ENCODE measurements around the gene MARK4.
A peak's percentile ranks its signal among the peaks of the same experiment; 100 is the strongest.

Gene MARK4

GRCh38 chr19:45250832-45251451 lies at the start of gene MARK4:
TSS of gene MARK4 (plus strand) at chr19:45251271. CDS start at chr19:45251589, 318 bp downstream.
- Mint-ChIP-seq H3K36me3 (ENCODE audit: low read depth) (no peaks in the 10 kb centered on the region), H3K4me1 (peaks cover 47% of the 10 kb centered on the region), H3K9me3 (no peaks in the 10 kb centered on the region), H3K27me3 (ENCODE audit: low read depth, poor library complexity) (peaks cover 21% of the 10 kb centered on the region), H3K27ac (no peak within 1 kb of the TSS), H3K4me3 (peak within 1 kb of the TSS; percentile 95)
- TF ChIP-seq, protein P1, sequence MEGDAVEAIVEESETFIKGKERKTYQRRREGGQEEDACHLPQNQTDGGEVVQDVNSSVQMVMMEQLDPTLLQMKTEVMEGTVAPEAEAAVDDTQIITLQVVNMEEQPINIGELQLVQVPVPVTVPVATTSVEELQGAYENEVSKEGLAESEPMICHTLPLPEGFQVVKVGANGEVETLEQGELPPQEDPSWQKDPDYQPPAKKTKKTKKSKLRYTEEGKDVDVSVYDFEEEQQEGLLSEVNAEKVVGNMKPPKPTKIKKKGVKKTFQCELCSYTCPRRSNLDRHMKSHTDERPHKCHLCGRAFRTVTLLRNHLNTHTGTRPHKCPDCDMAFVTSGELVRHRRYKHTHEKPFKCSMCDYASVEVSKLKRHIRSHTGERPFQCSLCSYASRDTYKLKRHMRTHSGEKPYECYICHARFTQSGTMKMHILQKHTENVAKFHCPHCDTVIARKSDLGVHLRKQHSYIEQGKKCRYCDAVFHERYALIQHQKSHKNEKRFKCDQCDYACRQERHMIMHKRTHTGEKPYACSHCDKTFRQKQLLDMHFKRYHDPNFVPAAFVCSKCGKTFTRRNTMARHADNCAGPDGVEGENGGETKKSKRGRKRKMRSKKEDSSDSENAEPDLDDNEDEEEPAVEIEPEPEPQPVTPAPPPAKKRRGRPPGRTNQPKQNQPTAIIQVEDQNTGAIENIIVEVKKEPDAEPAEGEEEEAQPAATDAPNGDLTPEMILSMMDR (IDR thresholded peaks at IDR 0.05): no peak
- DNase-seq: peak; percentile 75

DNA sequence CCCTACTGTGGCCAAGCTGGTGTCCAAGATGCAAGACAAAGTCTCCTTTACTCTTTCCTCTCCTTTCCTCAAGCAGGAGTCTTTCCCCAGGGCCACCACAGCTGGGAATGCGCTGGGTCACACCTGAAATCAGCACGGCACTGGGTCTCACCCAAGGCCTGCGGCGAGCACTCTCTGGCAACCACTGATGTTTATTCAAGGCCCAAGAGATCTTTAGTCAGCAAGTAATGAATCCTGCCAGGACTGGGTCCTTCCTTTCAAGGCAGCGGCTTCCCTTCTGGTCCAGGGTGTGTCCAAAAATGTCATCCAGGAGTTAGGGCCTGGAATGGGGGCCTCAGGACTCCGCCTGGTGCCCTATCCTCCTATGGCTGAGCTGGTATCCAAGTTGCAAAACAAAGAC lies 48.4 kb upstream of the MARK4 start:
- H3K4me1 Mint-ChIP-seq: peaks cover 15% of the 10 kb centered on the region
- no peak overlapping the region for H3K27ac Mint-ChIP-seq
- DNase-seq: no peak
- H3K9me3 Mint-ChIP-seq: no peaks in the 10 kb centered on the region
- TF ChIP-seq, protein P1 (IDR thresholded peaks at IDR 0.05): no peak
- H3K4me3 Mint-ChIP-seq: no peak overlapping the region
- H3K27me3 Mint-ChIP-seq (ENCODE audit: low read depth, poor library complexity): peaks cover 49% of the 10 kb centered on the region
- H3K36me3 Mint-ChIP-seq (ENCODE audit: low read depth): no peaks in the 10 kb centered on the region

DNA sequence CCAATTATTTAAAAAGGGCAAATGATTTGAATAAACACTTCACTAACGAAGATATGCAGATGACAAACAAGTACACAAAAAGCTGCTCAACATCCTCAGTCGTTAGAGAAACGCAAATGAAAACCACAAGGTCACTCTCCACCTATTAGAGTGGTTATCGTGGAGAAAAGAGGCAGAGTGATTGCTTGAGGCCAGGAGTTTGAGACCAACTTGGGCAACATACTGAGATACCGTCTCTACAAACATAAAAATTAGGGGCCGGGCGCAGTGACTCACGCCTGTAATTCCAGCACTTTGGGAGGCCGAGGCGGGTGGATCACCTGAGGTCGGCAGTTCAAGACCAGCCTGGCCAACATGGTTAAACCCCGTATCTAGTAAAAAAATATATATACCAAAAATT lies 45.3 kb upstream of the MARK4 start:
- no peak for DNase-seq
- Mint-ChIP-seq H3K27me3 (ENCODE audit: low read depth, poor library complexity) (peaks cover 27% of the 10 kb centered on the region), H3K36me3 (ENCODE audit: low read depth) (no peaks in the 10 kb centered on the region), H3K27ac (no peak overlapping the region), H3K9me3 (no peaks in the 10 kb centered on the region), H3K4me3 (no peak overlapping the region), H3K4me1 (peaks cover 19% of the 10 kb centered on the region)
- TF ChIP-seq, protein P1 (IDR thresholded peaks at IDR 0.05): no peak

DNA sequence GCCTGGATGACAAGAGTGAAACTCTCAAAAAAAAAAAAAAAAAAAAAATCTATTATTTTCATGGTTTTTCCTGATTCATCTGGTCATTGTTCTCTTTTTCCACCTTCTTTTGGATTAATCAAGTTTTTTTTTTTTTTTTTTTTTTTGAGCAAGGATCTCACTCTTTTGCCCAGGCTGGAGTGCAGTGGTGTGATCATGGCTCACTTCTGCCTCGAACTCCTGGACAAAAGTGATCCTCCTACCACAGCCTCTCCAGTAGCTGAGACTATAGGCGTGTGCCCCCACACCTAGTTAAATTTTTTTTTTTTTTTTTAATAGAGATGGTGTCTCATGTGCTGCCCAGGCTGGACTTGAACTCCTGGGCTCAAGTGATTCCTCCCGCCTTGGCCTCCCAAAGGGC lies 44.7 kb upstream of the MARK4 start:
- no peak for DNase-seq
- Mint-ChIP-seq H3K4me1 (peaks cover 24% of the 10 kb centered on the region), H3K4me3 (no peak overlapping the region), H3K36me3 (ENCODE audit: low read depth) (no peaks in the 10 kb centered on the region), H3K27me3 (ENCODE audit: low read depth, poor library complexity) (peaks cover 29% of the 10 kb centered on the region), H3K9me3 (no peaks in the 10 kb centered on the region), H3K27ac (no peak overlapping the region)
- TF ChIP-seq, protein P1 (IDR thresholded peaks at IDR 0.05): no peak

GRCh38 chr19:45211751-45212381 lies 39.2 kb upstream of the MARK4 start:
- H3K4me3 Mint-ChIP-seq: peak overlapping the region; percentile 44
- H3K36me3 Mint-ChIP-seq (ENCODE audit: low read depth): no peaks in the 10 kb centered on the region
- peak; percentile 69 for DNase-seq
- H3K9me3 Mint-ChIP-seq: peaks cover 3% of the 10 kb centered on the region
- TF ChIP-seq, protein P1 (IDR thresholded peaks at IDR 0.05): no peak
- H3K4me1 Mint-ChIP-seq: peaks cover 62% of the 10 kb centered on the region
- peaks cover 55% of the 10 kb centered on the region for H3K27me3 Mint-ChIP-seq (ENCODE audit: low read depth, poor library complexity)
- H3K27ac Mint-ChIP-seq: peak overlapping the region; percentile 68

DNA sequence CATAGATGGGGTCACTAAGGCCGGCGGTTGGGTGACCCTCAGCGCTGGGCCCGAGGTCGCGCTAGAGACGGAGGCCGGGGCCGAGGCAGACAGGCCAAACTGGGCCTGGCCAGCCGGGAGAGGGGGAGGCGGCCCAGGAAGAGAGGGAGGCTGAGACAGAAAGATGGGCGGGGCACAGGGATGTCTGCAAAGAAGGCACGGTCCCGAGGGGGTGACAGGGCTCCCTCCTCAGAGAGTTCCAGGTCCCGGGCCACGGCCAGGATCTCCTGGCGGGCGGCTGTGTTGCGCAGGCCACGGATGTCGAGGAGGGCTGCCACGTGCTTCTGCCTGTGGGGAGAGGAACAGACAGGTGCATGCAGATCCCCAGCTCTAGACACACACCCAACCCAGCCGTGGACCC lies 38.0 kb upstream of the MARK4 start:
- H3K27ac Mint-ChIP-seq: no peak overlapping the region
- peaks cover 66% of the 10 kb centered on the region for H3K4me1 Mint-ChIP-seq
- H3K36me3 Mint-ChIP-seq (ENCODE audit: low read depth): no peaks in the 10 kb centered on the region
- TF ChIP-seq, protein P1 (IDR thresholded peaks at IDR 0.05): no peak
- no peak for DNase-seq
- H3K27me3 Mint-ChIP-seq (ENCODE audit: low read depth, poor library complexity): peaks cover 65% of the 10 kb centered on the region
- no peak overlapping the region for H3K4me3 Mint-ChIP-seq
- peaks cover 3% of the 10 kb centered on the region for H3K9me3 Mint-ChIP-seq
